Right atrium auricular region (tissue), 2 donors: ENCODE results near the gene TEX30. TPM values are rescaled to one million over a fixed set of nuclear protein-coding genes. Genes with fewer than 3 reads are reported as not detected.

Experiments
- DNase-seq: peaks from one replicate; pipeline ENCODE4 v3.0.0-alpha.2; 2019; ENCODE audit warnings: low spot score
- H3K27ac ChIP-seq, 2 donors: fragments of 200-600 bp; sonication (generic); 1 replicate in 1 of 2; 2 replicates in 1 of 2; pipeline ENCODE4 v1.5.1; 2016 to 2019
- H3K27me3 ChIP-seq, 2 donors: fragments of 200-600 bp; sonication (generic); one replicate each; pipeline versions ENCODE4 v1.5.1 to v1.6.0; 2017 to 2019
- H3K36me3 ChIP-seq: fragments of 200-600 bp; sonication (generic); one replicate; pipeline ENCODE4 v1.5.1; 2016
- H3K4me1 ChIP-seq, 2 donors: fragments of 200-600 bp; sonication (generic); one replicate each; pipeline versions ENCODE4 v1.5.1 to v1.6.0; 2017 to 2019
- H3K4me3 ChIP-seq, 2 donors: fragments of 200-600 bp; sonication (generic); 1 replicate in 1 of 2; 2 replicates in 1 of 2; pipeline ENCODE4 v1.5.1; 2017 to 2019; ENCODE audit warnings: mild to moderate bottlenecking in 1 of 2, moderate library complexity in 1 of 2
- H3K9me3 ChIP-seq, 2 donors: fragments of 200-600 bp; sonication (generic); one replicate each; pipeline ENCODE4 v1.5.1; 2019
- total RNA-seq, 2 donors: library from RNA; depleted of rRNA; stranded (reverse); fragments of >200 nt; gene quantifications; one replicate each; pipeline ENCODE4 v1.1.0, GENCODE V29; 2016
- TF ChIP-seq, protein P1 (sequence below), 2 donors: fragments of 200-600 bp; sonication (generic); IDR thresholded peaks; one replicate each; pipeline ENCODE4 v1.5.1; 2019; ENCODE audit warnings: antibody characterized with exemption in 2 of 2

TEX30 gene
- total RNA-seq, 2 donors from 2014 or later = 8.4 to 8.9 TPM

DNA sequence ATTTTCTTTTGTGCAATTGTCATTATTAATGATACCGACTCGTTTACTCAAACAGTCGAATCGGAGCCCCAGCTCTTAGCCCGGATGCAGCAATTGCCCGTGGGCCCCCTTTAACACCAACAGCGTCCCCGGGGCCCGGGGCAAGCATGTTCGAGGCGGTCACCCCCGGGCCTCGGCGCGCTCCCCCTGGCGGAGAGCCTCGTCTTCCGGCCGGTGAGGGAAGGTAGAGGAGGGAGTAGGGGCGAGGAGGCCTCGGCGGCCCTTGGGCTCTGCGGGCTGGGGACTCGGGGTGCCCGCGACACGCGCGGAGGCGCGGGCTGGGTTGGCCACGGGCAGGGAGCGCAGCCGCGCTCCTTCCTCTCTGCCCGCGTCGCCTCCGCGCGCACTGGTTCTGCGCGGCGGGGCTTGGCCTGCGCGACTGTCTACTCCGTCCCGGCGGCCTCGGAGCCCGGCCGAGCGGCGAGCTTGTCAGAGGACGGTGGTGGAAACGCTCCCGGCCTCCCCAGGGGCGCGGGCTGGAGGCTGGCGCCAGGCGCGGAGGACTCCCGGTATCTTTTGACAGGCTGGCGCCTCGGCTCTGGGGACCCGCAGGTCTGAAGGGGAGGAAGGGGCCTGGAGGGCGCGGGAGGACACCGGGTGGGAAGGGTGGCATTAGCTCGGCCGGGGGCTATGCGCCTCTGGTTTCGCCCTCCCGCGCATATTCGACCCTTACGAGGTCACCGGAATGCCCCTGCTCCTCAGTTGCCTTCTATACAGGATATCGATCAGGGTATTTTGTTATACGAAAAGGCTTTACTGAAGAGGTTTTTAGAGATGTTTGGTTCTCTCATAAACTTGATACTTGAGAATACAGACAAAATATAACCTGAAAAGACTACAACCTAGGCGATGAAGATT, 26.8 kb upstream of the TEX30 start:
- Histone ChIP-seq H3K9me3 (no peaks in the 10 kb centered on the region), H3K27ac (peak overlapping the region; percentile 93 to 94), H3K4me1 (peaks cover 0 to 52% of the 10 kb centered on the region in 2 donors), H3K4me3 (peak overlapping the region; percentile 73 to 95), H3K27me3 (no peaks in the 10 kb centered on the region), H3K36me3 (no peaks in the 10 kb centered on the region)
- DNase-seq = peak; percentile 78
- TF ChIP-seq, protein P1, sequence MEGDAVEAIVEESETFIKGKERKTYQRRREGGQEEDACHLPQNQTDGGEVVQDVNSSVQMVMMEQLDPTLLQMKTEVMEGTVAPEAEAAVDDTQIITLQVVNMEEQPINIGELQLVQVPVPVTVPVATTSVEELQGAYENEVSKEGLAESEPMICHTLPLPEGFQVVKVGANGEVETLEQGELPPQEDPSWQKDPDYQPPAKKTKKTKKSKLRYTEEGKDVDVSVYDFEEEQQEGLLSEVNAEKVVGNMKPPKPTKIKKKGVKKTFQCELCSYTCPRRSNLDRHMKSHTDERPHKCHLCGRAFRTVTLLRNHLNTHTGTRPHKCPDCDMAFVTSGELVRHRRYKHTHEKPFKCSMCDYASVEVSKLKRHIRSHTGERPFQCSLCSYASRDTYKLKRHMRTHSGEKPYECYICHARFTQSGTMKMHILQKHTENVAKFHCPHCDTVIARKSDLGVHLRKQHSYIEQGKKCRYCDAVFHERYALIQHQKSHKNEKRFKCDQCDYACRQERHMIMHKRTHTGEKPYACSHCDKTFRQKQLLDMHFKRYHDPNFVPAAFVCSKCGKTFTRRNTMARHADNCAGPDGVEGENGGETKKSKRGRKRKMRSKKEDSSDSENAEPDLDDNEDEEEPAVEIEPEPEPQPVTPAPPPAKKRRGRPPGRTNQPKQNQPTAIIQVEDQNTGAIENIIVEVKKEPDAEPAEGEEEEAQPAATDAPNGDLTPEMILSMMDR (IDR thresholded peaks at IDR 0.05) = peak; percentile 87 to 89

DNA sequence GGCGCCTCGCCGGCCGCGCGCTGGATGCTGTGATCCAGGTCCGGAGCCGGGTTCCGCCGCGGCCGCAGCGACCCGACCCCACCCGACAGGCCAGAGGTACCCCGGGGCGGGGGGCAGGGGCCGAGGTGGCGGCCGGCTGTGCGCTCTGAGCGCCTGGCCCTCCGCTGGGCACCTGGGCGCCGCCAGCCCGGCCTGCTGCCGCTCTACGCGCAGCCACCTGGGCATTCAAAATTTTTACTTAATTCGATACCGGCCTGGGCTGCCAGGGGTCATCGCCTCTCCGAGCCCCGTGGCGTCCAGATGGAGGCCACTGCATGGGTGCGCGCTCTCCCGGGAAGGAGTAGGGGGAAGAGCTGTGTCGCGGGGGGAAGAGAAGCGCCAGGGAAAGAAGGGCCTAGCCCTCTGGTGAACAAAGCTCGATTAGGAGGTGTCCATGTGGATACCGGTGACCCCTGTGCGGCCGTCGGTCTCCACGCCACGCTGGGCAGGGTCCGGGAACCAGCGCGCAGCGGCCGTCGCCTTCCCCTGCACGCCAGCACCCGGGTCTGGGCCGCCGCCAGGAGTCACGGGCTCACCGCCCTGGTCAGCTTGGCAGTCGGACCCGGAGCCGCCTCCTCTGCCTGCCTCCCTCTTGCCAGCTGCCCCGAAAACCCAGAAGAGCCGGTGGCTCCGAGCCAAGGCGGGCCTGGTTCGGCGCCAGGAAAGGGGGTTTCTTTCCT, 26.0 kb upstream of the TEX30 start:
- Histone ChIP-seq H3K27ac (peak overlapping the region; percentile 93 to 94), H3K36me3 (no peaks in the 10 kb centered on the region), H3K4me1 (peaks cover 0 to 52% of the 10 kb centered on the region in 2 donors), H3K27me3 (no peaks in the 10 kb centered on the region), H3K4me3 (peak overlapping the region; percentile 73 to 95), H3K9me3 (no peaks in the 10 kb centered on the region)
- DNase-seq = no peak
- TF ChIP-seq, protein P1 (IDR thresholded peaks at IDR 0.05) = no peak

DNA sequence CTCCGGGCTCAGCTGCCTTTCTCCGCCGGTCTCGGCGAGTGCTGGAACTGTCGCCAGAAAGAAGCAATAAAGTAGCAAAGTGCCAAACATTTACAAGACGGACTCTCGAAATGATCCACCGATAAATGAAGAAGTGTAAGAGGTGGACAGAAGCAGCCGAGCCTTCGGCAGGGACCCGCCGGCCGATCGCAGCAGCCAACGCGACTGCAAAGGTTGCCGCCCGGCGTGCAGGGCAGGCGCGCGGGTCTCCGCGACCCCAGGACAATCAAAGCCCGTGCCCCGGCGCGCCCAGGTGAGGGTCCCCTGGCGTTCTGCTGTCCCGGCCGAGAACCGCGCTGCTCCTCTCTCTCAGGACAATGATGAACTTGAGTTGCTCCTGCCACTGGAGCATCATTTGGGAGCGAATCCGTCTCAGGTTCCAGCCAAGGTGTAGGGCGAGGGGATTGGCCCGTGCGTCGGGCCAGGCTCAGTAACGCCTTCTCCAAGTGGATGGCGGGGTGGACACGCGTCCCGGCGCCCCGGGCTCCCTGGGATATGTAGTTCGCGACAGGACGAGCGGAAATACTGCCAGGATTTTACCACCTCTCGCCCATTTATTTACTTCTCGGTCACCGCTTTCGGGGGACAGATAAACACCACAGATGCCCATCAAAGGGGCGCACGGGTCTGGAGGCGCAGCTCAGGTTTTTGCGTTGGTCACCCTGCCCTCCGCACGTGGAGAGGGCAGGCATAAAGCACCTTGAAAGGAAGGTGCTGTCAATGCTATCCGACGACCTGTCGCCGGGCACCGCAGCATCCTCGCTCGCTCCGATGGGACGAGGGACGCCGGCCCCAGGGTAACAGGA, 25.2 kb upstream of the TEX30 start, which contains the start of the genes BIVM and POGLUT2:
BIVM (plus strand) TSS at position 539 of the 845 bp plus-strand sequence. CDS start 8,149 bp downstream, outside the sequence.
POGLUT2 (minus strand) TSS at position 396 of the 845 bp plus-strand sequence; CDS start at position 90, 306 bp downstream.
- TF ChIP-seq, protein P1 (IDR thresholded peaks at IDR 0.05) = no peak
- peak; percentile 94 for DNase-seq
- peak within 1 kb of the TSS; percentile 73 to 95 for H3K4me3 ChIP-seq
- H3K36me3 ChIP-seq = no peaks in the 10 kb centered on the region
- no peaks in the 10 kb centered on the region for H3K27me3 ChIP-seq
- peaks cover 0 to 44% of the 10 kb centered on the region in 2 donors for H3K4me1 ChIP-seq
- no peaks in the 10 kb centered on the region for H3K9me3 ChIP-seq
- H3K27ac ChIP-seq = peak within 1 kb of the TSS; percentile 93 to 94

DNA sequence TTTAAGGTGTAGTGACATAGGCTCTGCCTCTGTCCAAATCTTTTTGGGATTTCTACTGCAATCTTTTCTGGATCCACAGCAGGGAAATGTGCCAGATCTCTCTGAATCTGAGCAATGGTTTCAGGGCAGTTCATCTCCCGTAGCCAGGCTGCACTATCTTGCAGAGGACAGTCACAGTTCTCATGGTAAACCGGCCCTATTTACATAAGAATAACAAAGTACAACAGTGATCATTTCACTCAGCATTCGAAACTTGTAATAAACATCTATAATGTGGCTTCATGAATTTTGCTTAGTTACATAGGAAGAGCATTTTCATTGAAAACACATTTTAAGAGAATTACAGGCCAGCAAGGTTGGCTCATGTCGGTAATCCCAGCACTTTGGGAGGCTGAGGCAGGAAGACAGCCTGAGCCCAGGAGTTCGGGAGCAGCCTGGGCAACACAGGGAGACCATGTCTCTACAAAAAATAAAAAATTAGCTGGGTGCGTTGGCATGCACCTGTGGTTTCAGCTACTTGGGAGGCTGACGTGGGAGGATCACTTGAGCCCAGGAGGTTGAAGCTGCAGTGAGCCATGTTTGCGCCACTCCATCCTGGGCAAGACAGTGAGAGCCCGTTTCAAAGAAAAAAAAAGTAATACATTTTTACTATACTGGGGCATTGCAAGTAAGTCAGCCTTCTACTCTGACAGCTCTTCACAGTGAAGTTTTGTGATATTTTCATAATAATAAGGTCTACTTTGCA, 20.2 kb upstream of the TEX30 start:
- peaks cover 0 to 13% of the 10 kb centered on the region in 2 donors for H3K4me1 ChIP-seq
- TF ChIP-seq, protein P1 (IDR thresholded peaks at IDR 0.05) = no peak
- no peaks in the 10 kb centered on the region for H3K27me3 ChIP-seq
- H3K9me3 ChIP-seq = no peaks in the 10 kb centered on the region
- no peak overlapping the region for H3K27ac ChIP-seq
- H3K36me3 ChIP-seq = peaks cover 15% of the 10 kb centered on the region
- no peak for DNase-seq
- H3K4me3 ChIP-seq = no peak overlapping the region
